NCI-H128 (cell line): ENCODE data around the gene PSIP1.
"Not testable (repeated sequence)": the region's sequence is repeated elsewhere in the genome, so short reads cannot be mapped to it uniquely, and the experiment has no call there.

Experiments
- DNase-seq: peaks from one replicate; lab custom pipeline; 2025; ENCODE audit not compliant: unreplicated experiment; lab: John Stamatoyannopoulos, UW

Gene PSIP1

DNA sequence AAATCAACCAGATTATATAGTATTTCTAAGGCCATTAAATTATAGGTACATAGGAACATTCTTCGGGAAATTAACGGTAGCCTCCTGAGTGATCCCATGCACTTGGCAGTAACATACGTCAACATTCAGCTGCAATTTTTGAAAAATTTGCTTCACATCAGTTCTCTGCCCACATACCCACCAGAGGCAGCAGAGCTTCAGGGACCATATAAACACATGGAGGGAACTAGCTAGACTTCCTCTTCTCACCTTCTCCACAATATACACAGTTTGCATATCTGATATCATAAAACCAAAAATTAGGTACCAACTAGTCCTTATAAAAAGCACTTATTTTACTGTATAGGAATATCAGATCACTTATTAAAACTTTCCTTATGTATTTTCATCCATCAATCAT, 4.8 kb downstream of the PSIP1 start:
- no peak for DNase-seq

DNA sequence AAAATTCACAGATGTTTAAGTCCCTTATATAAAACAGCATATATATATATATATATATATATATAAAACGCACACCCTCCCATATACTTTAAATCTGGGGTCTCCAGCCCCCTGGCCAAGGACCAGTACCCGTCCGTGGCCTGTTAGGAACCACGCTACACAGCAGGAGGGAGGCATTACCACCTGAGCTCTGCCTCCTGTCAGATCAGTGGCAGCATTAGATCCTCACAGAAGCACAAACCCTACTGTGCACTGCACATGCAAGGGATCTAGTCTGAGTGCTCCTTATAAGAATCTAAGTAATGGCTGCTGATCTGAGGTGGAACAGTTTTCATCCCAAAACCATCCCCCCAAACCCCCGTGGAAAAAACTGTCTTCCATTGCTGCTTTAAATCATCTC, 9.0 kb downstream of the PSIP1 start:
- no peak for DNase-seq

DNA sequence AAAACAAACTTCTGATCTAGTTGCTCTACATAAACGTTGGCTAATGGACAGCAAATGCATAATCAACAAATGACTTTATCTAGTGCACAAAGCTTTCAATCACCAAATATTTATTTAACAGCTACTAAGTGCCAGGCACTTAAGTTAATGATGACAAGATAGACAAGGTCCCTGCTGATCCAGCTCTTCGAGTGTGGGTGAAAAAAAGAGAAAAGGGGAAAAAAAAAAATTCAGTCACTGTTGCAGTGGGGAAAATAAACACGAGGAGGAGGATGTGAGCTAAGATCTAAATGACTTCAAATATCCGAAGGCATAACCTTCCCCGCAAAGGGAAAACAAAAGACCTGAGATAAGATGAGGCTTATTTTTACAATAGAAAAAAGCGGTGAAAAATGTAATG, 9.6 kb downstream of the PSIP1 start:
- DNase-seq: no peak

DNA sequence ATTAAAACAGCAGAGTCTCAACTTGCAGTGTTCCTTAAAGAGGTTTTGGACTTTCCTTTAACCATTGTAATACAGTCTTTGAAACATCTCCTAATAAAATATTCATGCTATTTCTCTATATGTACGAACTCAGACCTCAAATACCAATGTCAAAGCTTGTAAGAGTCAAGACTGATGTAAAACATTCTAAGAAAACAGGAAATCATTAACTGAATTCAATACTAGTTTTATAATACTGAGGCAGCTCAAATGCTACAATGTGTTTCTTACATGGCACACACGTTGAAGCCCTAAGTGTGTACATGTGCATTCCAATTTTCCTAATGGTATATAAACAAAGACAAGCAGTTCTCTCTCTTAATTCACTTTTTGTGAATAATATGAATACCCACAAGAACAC, 11.6 kb downstream of the PSIP1 start:
- no peak for DNase-seq

DNA sequence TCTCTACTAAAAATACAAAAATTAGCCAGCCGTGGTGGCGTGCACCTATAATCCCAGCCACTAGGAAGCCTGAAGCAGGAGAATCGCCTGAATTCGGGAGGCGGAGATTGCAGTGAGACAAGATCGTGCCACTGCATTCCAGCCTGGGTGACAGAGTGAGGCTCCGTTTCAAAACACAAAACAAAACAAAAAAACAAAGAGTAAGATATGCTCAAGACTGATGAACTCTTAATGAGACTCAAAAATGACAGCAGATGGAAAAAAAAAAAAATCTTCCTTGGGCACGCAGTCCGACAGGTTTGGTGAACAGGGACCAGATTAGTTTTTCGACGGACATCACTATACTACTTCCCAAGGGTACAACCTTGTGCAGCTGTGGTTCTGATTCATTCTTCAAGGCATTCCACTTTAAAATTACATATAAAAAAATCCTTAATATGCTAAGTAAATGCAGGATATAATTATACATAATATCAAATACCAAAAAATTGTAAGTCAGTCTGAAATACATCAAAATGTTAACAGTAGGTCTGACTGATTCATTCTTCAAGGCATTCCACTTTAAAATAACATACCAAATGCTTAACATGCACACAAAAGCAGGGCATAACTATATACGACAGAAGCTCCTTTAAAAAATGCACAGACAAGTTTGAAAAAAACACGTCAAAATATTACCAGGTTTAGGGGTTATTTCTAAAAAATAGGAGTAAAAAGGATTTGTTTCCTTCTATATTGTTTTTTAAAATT, 12.3 kb downstream of the PSIP1 start:
- DNase-seq: no peak

DNA sequence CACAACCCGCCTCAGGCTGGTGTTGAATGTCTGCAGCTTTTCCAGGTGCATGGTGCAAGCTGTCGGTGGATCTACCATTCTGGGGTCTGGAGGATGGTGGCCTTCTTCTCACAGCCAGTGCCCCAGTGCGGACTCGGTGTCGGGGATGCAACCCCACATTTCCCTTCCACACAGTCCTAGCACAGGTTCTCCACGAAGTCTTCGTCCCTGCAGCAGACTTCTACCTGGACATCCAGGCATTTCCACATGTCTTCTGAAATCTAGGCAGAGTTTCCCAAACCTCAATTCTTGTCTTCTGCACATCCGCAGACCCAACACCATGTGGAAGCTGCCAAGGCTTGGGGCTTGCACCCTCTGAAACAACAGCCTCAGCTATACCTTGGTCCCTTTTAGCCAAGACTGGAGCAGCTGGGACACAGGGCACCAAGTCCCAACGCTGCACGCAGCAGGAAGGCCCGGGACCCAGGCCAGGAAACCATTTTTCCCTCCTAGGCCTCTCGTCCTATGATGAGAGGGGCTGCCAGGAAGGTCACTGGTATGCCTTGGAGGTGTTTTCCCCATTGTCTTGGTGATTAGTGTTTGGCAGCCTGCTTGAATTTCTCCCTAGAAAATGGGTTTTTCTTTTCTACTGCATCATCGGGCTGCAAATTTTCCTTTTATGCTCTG, 18.2 kb downstream of the PSIP1 start:
- DNase-seq: no peak

DNA sequence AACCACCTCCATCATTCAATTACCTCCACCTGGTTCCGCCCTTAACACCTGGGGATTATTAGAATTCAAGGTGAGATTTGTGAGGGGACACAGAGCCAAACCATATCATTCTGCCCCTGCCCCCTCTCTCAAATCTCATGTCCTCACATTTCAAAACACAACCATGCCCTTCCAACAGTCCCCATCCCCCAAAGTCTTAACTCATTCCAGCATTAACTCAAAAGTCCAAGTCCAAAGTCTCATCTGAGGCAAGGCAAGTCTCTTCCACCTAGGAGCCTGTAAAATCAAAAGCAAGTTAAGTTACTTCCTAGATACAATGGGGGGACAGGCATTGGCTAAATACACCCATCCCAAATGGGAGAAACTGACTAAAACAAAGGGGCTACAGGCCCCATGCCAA, 18.8 kb downstream of the PSIP1 start:
- no peak for DNase-seq

DNA sequence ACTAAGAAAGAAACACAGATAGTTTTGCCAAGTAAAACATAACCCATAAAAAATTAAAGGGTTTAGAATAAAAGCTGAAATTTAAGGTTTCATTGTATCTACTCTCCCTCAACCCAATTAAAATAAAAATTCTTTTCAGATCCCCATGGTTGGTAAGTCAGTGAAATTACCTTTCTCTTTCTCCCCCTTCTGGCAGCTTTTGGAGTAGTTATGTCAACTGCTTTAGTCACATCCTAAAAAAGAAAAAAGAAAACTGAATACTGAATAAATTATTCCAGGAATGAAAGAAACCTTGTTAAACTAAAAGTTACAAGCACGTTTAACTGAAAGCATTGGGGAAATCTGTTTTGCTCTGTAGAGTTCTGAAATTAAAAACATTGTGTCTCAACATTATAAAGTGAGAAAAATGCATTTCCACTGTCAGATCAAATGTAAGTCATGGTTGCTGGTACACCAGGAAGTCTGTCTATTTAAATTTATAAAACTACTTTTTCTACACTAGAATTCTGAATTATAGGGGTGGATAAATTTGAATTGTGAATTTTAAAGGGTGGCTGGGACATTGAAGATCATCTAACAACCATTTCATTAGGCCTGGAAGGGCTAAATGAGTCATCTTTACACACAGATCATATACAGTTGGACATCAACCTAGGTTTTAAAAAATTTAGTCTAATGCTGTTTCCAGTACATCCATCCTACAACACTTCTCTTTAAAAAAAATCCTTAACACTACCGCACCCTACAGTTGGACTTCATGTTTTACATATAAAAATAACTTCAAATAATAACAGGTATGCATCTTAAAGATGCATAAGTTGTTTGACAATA, 24.7 kb downstream of the PSIP1 start:
- no peak for DNase-seq

DNA sequence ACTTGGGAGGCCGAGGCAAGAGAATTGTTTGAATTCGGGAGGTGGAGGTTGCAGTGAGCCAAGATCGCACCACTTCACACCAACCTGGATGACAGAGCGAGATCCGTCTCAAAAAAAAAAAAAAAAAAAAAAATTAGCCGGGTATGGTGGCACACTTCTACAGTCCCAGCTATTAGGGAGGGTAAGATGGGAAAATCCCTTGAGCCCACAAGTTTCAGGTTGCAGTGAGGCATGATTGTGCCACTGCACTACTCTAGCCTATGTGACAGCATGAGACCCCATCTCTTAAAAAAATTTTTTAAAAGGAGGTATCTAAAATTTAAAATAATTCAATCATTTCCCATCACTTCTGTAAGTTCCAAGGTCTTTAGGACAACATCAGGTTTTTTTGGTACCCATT, 26.0 kb downstream of the PSIP1 start:
- no peak for DNase-seq

DNA sequence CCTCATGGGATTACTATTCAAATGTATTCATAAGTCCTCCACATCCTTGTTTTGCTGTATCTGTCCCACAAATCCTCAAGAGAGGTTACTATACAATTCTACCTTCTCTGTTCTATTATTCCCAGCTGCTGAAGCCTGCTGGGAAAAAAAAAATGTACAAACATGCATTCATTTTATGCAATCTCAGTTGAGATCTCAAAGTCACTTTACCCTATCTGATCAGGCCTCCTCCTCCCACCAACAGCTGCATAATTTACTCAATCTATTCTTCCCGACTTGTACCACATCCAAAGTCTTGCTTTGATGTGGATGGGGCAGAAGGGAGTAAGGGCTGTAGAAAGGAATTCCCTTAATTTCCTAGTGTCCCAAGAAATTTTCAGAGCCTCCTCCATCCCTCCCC, 28.6 kb downstream of the PSIP1 start:
- no peak for DNase-seq

DNA sequence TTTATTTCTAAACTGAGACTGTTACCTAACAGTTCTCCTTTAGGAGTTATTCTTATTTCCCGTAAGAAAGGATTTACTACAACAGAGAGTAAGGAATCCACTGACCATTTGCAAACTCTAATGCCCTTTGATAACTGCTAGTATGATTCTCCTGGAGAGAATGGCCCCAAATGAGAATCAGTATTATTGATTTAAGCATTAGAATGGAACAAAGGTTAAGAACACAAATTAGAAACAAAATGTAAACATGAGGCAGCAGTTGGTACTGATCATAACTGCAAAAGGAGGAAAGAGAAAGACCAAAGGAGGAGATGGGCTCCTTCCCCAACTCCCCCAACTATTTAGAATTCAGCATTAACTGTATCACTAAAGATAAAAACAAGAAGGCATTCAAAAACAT, 30.7 kb downstream of the PSIP1 start:
- DNase-seq: no peak

DNA sequence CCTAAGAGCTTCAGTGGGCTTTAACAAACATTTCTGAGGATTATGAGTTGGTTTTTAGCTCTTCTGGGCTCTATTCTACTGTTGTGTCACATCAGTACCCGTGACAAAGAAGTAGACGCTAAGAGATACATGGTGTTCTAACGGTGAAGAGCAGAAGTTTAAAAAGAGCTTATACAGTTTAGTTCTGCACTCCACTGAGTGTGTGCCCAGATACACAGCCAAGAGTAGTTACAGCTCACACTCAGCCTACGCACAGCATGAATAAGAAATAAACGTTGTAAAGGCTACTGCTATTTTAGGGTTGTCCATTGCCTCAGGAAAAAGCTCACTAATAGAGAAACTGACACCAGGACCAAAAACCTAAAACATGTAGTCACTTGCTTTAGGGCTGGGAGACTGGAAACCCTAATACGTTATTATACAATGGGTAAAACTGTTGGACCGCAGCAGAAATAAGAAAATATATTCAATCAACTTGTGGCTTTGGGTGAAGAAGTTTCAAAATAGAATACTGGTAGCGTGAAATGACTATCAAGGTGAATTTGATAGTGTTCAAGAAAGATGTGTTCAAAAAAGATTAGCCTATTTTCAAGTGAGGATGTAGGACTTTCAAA, 34.7 kb downstream of the PSIP1 start:
- no peak for DNase-seq

DNA sequence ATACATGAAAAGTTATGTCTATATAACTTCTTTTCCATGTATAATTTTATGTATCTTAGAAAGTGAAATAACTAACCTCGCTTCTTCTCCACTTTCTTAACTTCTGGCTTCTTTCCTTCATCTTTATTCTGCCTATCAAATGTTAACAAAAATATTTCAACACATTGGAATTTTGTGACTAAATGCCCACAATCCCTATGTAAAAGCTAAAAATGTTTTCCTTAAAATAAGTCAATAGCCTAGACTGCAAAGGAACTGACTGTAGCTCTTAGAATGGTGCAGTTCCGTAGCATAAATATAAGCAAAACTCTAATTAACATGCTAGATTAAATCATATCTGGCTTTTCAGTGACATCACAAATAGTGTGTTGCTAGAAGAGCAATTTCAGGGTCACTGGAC, 40.9 kb downstream of the PSIP1 start:
- no peak for DNase-seq

DNA sequence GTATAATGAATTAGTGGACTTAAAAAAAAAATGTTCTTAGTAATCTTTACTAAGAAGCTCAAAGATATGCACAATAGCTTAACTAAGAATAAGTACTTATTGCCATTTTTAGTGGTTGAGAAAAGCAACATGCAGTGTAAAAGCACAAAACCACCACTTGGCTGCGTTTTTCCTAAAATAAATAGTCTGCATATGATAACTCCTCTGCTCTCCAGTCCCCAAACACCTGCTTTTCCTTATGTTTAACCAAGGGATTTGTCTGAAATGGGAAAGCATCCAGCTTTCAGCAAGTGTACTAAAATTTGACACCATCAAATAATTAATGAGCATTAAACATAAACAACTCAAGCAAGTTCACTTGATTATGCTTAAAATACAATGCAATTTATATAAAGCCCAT, 41.4 kb downstream of the PSIP1 start:
- DNase-seq: no peak

DNA sequence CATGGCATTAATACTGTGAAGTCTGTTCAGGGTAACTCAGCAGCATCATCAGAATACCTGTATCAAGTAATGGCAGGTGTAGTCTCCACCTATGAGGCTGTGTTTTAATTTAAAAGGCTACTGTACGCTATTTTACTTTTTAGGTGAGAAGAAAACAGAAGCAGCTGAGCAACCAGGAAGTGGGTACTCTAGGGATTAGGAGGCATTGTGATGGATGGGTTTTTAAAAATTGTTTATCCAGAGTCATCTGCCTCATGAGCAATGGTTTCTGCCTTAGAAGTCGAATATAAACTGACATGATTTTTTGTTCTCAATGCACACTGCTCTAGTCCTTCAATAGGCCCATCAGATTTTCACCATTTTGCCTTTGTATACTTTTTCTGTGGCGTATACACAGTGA, 42.6 kb downstream of the PSIP1 start:
- DNase-seq: no peak

DNA sequence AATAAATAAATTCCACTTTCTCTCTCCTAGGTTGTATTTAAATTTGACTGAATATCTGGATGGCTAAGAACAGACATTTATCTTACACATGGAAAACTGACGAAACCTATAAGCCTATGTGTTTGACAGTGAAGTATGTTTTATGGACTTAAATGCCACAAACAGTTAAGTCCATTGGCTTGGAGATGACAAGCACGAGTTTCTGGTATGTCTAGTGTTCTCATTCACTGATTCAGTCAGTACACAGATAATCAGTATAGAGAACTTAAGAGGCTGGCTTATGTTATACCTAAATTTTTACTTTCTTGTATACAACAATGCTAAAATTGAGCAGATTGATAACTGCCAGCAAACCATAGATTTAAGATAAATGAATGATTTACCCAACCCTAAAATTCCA, 49.2 kb downstream of the PSIP1 start:
- DNase-seq: no peak

DNA sequence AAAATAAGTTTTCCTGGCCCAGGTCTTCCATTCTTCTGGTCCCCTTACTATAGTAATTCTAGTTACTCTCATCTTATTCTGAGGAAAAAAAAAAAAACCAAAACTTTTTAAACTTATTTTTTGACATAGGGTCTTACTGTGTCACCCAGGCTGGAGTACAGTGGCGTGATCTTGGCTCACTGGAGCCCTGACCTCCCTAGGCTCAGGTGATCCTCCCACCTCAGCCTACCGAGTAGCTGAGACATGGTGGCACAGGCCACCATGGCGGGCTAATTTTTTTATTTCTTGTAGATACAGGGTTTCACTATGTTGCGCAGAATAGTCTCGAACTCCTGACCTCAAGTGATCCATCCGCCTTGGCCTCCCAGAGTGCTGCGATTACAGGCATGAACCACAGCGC, 49.7 kb downstream of the PSIP1 start:
- DNase-seq: no peak

DNA sequence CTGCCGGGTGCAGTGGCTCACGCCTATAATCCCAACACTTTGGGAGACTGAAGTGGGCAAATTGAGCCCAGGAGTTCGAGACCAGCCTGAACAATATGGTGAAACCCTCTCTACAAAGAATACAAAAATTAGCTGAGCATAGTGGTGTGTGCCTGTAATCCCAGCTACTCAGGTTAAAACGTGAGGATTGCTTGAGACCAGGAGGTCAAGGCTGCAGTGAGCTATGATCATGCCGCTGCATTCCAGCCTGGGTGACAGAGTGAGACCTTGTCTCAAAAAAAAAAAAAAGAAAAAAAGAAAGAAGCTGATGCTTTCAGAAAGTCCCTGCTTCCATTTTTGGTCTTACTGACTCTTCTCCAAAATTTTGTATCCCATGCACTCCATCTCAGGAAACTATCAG, 56.8 kb downstream of the PSIP1 start:
- no peak for DNase-seq

DNA sequence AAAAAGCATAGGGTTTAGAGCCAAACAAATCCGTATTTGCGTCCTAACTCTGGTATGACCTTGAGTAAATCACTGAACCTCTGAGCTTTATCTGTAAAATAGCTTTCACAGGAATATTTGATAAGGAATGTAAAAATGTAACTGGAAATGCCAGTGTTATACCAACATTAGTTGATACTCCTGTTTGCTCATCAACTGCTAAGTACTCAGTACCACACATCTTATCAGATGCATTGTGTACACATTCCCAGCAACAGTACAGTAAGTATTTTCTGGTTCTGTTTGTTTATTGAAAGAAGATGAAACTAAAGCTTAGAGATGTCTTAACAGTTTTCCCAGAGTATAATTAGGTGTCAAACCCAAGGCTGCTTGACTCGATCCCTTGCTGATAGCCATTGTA, 66.6 kb downstream of the PSIP1 start:
- no peak for DNase-seq

DNA sequence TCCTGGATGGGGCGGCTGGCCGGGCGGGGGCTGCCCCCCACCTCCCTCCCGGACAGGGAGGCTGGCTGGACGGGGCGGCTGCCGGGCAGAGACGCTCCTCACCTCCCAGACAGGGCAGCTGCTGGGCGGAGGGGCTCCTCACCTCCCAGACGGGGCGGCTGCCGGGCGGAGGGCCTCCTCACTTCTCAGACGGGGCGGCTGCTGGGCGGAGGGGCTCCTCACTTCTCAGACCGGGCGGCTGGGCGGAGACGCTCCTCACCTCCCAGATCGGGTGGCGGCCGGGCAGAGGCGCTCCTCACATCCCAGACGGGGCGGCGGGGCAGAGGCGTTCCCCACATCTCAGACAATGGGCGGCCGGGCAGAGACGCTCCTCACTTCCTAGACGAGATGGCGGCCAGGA, 68.5 kb downstream of the PSIP1 start:
- not testable (repeated sequence) for DNase-seq

DNA sequence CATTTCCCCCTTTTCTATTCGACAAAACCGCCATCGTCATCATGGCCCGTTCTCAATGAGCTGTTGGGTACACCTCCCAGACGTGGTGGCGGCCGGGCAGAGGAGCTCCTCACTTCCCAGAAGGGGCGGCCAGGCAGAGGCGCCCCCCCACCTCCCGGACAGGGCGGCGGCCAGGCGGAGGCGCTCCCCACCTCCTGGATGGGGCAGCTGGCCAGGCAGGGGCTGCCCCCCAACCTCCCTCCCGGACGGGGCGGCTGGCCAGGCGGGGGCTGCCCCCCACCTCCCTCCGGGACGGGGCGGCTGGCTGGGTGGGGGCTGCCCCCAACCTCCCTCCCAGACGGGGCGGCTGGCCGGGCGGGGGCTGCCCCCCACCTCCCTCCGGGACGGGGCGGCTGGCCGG, 68.9 kb downstream of the PSIP1 start:
- DNase-seq: not testable (repeated sequence)

DNA sequence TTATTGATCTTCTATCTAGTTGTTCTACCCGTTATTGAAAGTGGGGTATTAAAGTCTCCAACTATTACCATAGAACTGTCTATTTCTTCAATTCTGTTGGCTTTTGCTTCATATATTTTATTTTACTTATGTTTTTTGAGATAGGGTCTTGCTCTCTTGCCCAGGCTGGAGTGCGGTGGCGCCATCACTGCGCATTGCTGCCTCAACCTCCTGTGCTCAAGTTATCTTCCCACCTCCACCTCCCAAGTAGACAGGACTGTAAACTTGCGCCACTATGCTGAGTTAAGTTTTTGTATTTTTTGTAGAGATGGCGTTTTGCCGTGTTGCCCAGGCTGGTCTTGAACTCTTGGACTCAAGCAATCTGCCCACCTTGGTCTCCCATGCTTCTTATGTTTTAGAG, 71.9 kb downstream of the PSIP1 start:
- no peak for DNase-seq
